ENCODE data around the gene ACE2. TPM values are rescaled to one million over a fixed set of nuclear protein-coding genes. Genes with fewer than 3 reads are reported as not detected.
"Not testable (repeated sequence)": the region's sequence is repeated elsewhere in the genome, so short reads cannot be mapped to it uniquely, and the experiment has no call there.

Gene ACE2
- not detected for total RNA-seq

- no peak for DNase-seq
Measured at GRCh38 chrX:15600745-15601144, at the start of gene ACE2. Gene ACE2 (minus strand): TSS chrX:15600960. CDS start chrX:15600911, 49 bp downstream.

DNA sequence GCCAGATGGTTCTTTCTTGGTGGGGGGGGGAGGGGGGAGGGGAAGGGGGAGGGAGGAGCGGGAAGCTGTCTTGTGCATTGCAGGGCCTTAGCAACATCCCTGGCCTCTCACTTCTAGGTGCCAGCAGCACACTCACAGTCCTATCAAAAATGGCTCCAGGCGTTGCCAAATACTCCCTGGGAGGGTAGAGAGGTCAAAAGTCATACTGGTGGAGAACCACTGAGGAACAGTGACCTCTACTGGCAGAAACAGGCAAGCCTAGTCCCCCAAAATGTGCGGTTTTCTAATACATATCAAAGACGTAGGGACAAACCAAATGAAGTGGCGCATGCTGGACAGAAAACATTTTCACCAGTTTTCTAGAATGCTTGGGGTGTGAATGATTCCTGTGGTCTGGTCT lies 46.8 kb upstream of the ACE2 start:
- not testable (repeated sequence) for DNase-seq

- no peak for DNase-seq
Measured at GRCh38 chrX:15646543-15646942, 45.8 kb upstream of the ACE2 start.

GRCh38 chrX:15646031-15646430 lies 45.3 kb upstream of the ACE2 start:
- no peak for DNase-seq

DNA sequence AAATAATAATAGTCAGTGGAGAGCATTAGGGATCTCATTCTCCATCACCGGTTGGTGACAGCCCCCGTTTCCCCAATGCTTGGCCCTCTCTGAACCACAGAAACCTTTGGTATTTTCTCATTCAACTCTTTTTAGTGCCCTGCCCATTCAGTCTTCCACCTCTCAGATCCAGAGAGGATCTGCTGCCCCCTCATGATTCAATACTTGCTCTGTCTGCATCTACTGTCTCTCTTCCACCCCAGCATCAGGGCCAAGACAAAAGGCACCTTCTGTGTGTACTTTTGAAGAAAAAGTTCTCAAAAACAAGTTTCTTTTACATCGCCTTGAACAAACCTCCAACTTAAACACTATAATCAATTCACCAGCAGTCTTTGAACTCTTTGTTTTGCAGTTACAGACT lies 44.5 kb upstream of the ACE2 start:
- no peak for DNase-seq

DNA sequence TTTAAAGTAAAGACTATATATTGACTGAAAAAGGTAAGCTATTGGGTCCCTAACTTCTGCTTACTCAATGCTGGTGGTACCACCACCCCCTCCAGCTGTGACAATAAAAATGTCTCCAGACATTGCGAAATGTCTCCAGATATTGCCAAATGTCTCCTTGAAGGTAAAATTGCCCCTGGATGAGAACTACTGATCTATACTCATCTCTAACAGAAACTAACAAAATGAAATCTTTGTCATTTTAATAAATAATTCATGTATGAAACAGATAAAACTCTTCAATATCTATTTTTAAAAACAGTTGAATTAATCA lies 43.8 kb upstream of the ACE2 start:
- no peak for DNase-seq

DNA sequence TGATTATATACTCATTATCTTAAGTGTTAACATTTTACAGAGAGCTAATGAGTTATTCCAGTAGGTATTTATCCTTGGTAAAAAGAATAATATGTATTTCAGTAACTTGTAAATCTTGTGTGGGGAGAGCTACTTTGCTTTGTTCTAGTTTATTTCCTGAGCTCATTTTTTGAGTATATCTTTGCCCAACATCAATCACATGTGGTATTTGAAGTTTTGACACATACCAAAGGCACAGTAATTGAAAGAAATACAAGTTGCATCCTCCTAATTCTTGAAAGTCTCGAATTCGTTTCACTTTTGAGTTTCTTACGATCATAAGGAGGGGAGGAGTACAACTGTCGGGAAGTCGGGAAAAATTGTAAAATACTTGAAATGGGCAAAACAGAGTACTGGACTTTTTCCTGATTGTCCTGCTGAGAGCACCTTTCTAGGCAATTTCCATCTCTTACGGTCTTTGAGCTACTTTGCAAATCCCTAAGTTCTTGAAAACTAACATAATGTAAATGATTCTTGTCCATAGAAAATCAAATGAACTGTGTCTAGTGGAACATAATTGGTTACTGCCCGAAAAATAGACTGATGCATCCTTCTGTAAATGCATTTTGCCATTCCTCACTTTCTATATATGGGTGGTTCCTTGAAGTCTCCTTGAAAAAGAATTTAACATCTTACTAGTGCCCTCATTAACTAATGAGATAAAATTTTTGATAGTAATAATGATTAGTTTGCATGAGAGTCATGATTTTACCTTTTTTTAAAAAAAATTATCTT lies 43.2 kb upstream of the ACE2 start:
- DNase-seq, result no peak

GRCh38 chrX:15631637-15632036 lies 30.9 kb upstream of the ACE2 start:
- no peak for DNase-seq

- no peak for DNase-seq
Measured at GRCh38 chrX:15623054-15623453, 22.3 kb upstream of the ACE2 start.

DNA sequence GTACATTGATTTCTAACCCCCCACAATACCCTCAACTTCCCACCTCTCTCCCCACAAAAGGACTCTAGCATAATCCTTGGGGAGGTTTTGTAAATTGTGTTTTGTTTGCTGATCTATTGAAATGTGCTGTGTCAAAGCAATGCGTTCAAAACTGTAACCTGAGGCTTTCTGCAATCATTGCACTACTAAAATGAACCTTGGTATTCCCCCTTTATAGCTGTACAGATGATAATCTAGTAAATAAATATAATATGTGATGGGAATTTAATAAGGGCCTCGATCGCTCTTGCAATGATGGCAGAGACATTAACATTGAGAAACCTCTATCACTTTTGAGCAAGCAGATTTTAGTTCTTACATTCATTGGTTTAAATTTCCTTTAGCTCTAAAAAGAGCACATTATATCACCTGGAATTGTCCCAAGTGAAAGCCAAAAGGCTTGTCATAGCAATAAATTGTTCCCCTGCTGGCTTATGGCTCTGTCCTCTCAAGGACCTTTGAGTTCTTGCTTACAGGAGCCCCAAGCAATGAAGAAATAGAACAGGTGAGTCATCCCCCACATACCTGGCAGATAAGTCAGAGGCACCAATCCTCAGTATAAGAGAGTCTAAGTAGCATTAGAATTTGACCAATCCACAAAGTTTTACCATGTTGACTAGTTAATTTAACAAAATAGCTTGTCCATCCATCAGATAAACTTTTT lies 18.4 kb upstream of the ACE2 start:
- DNase-seq, result no peak

DNA sequence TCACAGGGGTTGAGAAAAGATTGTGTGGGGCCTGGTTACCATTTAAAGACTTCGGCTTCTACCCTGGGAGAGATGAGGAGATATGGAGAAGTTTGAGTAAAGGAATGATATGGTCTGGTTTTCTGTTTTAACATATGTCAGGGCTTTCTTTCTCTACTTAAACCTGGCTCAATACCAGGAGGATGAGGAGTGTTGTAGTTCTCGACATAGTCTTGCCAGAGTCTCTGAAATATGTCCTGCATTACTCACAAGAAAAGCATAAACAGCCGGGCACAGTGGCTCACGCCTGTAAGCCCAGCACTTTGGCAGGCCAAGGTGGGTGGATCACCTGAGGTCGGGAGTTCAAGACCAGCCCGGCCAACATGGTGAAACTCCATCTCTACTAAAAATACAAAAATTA lies 16.4 kb upstream of the ACE2 start:
- no peak for DNase-seq

DNA sequence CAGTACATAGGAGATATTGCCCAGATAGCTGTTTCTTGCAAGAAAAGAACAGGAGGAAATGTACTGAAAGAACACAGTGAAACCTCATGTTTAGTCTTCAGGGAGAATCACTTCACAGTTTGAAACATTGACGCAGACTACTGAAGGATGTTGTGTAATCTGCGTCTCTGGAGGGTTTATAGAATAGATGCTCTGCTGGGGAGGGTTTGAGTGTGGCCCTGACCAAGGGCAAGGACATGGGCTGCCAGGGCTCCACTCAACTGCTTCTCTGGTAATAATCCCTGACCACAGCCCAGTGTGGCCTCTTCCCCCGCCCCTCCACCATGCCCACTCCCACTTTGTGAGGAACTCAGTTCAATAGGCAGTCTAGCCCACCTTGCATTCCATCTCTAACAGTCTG lies 15.8 kb upstream of the ACE2 start:
- DNase-seq, result no peak

DNA sequence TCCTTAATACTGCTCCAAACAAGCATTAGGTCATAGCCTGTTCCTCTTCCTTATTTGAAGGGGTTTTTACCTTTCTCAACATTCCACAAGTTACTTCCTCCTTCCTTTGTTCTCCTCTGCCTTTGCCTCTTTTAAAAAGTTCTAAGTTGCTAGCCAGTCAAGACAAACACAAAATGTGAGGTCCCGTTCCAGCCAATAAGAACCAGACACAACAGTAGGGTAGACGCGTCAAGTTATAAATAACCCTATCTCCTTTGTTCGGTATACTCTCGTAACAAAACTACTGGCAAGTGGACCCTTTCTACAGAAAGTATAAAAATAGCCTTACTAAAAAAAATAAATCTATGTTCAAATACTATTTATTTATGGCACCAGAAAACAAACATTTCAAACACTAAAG lies 6.3 kb upstream of the ACE2 start:
- DNase-seq, result no peak

GRCh38 chrX:15606136-15606535 lies 5.4 kb upstream of the ACE2 start:
- no peak for DNase-seq

- no peak for DNase-seq
Measured at GRCh38 chrX:15605226-15605625, 4.5 kb upstream of the ACE2 start.

GRCh38 chrX:15602761-15603160 lies 2.0 kb upstream of the ACE2 start:
- no peak for DNase-seq

- DNase-seq, result no peak
Measured at GRCh38 chrX:15601932-15602331, 1.2 kb upstream of the ACE2 start.

GRCh38 chrX:15600049-15600448 lies 711 bp downstream of the ACE2 start:
- DNase-seq, result no peak

DNA sequence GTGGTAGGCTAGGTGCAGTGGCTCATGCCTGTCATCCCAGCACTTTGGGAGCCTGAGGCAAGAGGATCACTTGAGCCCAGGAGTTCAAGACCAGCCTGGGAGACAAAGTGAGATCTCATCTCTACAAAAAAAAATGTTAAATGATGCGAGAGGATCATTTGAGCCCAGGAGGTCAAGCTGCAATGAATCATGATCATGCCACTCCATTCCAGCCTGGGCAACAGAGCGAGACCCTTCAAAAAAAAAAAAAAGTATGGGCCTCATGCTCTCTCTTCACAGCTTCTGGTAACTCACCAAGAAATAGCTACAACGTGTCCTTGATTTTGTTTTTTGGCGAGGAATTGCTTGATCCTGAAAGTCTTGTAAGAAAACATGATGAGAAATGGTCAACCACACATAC lies 1.3 kb downstream of the ACE2 start:
- no peak for DNase-seq

DNA sequence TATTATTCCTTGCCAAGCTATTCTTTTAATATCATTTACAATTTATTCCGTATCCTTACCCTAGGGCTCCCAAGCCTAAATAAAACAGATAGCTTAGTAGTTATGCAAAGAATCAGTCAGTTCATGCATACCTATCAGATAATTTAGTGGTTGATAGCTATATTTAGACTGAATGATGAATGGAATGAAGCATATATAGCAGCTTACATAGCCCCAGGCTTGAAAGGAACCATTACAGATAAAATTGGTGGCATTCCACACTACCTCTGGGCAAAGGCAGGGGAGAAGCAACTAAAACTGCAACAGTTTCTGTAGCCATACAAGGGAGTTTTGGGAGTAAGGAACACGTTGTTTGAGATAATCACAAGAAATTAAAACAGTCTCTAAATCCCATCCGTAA lies 2.7 kb downstream of the ACE2 start:
- no peak for DNase-seq

GRCh38 chrX:15594371-15594770 lies 6.4 kb downstream of the ACE2 start:
- DNase-seq, result no peak

- no peak for DNase-seq
Measured at GRCh38 chrX:15579778-15580747, 20.7 kb downstream of the ACE2 start.

GRCh38 chrX:15576019-15576418 lies 24.7 kb downstream of the ACE2 start:
- DNase-seq, result no peak
